Kidney (tissue), 14 donors: Measurements from ENCODE around the gene ARHGAP26. TPM values are rescaled to one million over a fixed set of nuclear protein-coding genes. Genes with fewer than 3 reads are reported as not detected.
A peak's percentile ranks its signal among the peaks of the same experiment; 100 is the strongest.

Experiments used
- DNase-seq, 5 donors: peaks; one replicate each; pipeline ENCODE4 v3.0.0-alpha.2; 2013 to 2020
- FAIRE-seq: peaks from 2 replicates; lab custom pipeline; 2012; peaks lifted over from hg19 to GRCh38; lab: Jason Lieb, UNC
- H3K27ac ChIP-seq, 2 donors: one replicate each; pipeline ENCODE4 v1.7.0; 2013; ENCODE audit warnings: low read depth in 2 of 2, low read length in 2 of 2, inconsistent platforms in 1 of 2
- H3K27me3 ChIP-seq: one replicate; pipeline ENCODE4 v1.7.1; 2013; ENCODE audit warnings: low read length, inconsistent platforms; ENCODE audit not compliant: control insufficient read depth, insufficient read depth
- H3K36me3 ChIP-seq, 3 donors: one replicate each; pipeline versions ENCODE4 v1.7.0 to v1.7.1; 2013; ENCODE audit warnings: low read length in 3 of 3, control low read depth in 1 of 3, inconsistent platforms in 1 of 3; ENCODE audit not compliant: insufficient read depth in 3 of 3, control insufficient read depth in 2 of 3
- H3K4me1 ChIP-seq, 3 donors: one replicate each; pipeline versions ENCODE4 v1.7.0 to v1.7.1; 2013; ENCODE audit warnings: low read length in 3 of 3, inconsistent platforms in 1 of 3, low read depth in 1 of 3; ENCODE audit not compliant: control insufficient read depth in 2 of 3, insufficient read depth in 2 of 3
- H3K4me3 ChIP-seq, 3 donors: one replicate each; pipeline versions ENCODE4 v1.7.0 to v1.8.1; 2013; ENCODE audit warnings: low read length in 3 of 3, control low read depth in 1 of 3, inconsistent platforms in 1 of 3
- H3K9ac ChIP-seq, 3 donors: one replicate each; pipeline versions ENCODE4 v1.7.0 to v1.7.1; 2013; ENCODE audit warnings: low read length in 3 of 3, control low read depth in 1 of 3, inconsistent platforms in 1 of 3
- H3K9me3 ChIP-seq, 3 donors: one replicate each; pipeline versions ENCODE4 v1.7.0 to v1.7.1; 2013; ENCODE audit warnings: low read length in 3 of 3, control low read depth in 1 of 3, inconsistent platforms in 1 of 3; ENCODE audit not compliant: control insufficient read depth in 2 of 3, insufficient read depth in 1 of 3
- intact Hi-C: fragments of 100-400 bp; cut with DNase I; formaldehyde crosslinking; loops from one replicate; pipeline ENCODE4 v1.11.1; 2022
- polyA plus RNA-seq: library from polyadenylated mRNA; stranded (reverse); fragments of 350-450 nt; fragmentation: Illumina TruSeq; extraction: RNeasy Lipid Tissue Mini Kit (QIAGEN cat#74804); gene quantifications from one replicate; pipeline ENCODE4 v1.2.3, GENCODE V29; 2014; ENCODE audit warnings: low read depth, low replicate concordance; ENCODE audit not compliant: insufficient read depth
- total RNA-seq: library from RNA; stranded (reverse); fragmentation: NEBNext Ultra II Directional; extraction: Animal tissue kit (Norgen Biotek cat#: 25700); gene quantifications from one replicate; pipeline ENCODE4 v1.2.1, GENCODE V29; 2021
- TF ChIP-seq, protein P1 (sequence below): IDR thresholded peaks from 3 replicates; pipeline ENCODE4 v1.5.1; 2012; ENCODE audit warnings: mild to moderate bottlenecking, moderate library complexity, borderline replicate concordance; ENCODE audit not compliant: insufficient read depth; ENCODE audit errors: extremely low read depth
- donor health status: control.
- donor health status: control.
- donor health status: control.
- donor health status: control.
- donor health status: control.
- donor health status: DM: yes; HTN: yes; CAD: no.
- donor health status: Normal renal cell carcinoma (clear cell type).

Gene ARHGAP26
- total and polyA plus RNA-seq, 2 donors from 2014 or later: 2.5 to 85.7 TPM

DNA sequence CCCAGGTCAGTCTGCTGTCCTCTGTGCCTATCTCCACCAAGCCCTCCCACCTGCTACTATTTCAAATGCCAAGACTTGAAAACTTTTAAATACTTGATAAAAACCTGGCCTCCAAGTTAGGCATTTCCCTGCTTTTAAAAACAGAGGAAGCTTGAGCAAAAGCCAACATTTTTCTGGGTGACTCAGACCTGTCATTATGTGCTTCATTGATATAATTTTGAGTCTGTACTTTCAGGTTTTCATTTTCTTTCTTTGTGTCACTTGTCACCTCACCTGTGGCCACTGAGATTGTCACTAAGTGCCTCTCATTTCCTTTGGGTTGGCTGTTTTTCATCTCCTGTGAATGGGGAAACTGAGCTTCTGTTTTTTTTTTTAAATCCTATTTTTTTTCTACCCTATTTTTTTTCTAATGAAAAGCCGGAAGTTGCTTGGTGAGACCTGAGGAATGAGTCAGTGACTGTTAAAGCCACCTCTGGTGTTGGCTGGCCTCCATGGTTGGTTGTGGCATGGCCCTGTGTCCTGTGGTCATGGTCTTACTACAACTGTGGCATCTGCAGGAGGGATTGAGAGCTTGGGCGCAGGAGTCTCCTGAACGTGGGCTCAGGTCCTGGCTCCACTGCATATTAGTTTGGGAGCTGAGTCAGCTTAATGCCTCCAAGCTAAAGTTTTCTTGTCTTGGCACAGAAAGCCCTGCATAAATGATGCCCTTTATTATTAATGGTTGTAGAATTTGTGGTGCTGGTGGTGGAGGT is 56.7 kb downstream of the ARHGAP26 start:
- no peak overlapping the region for H3K4me3 ChIP-seq
- no peaks in the 10 kb centered on the region for H3K9me3 ChIP-seq
- TF ChIP-seq, protein P1, sequence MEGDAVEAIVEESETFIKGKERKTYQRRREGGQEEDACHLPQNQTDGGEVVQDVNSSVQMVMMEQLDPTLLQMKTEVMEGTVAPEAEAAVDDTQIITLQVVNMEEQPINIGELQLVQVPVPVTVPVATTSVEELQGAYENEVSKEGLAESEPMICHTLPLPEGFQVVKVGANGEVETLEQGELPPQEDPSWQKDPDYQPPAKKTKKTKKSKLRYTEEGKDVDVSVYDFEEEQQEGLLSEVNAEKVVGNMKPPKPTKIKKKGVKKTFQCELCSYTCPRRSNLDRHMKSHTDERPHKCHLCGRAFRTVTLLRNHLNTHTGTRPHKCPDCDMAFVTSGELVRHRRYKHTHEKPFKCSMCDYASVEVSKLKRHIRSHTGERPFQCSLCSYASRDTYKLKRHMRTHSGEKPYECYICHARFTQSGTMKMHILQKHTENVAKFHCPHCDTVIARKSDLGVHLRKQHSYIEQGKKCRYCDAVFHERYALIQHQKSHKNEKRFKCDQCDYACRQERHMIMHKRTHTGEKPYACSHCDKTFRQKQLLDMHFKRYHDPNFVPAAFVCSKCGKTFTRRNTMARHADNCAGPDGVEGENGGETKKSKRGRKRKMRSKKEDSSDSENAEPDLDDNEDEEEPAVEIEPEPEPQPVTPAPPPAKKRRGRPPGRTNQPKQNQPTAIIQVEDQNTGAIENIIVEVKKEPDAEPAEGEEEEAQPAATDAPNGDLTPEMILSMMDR: no peak
- no peak overlapping the region for H3K9ac ChIP-seq
- peak overlapping the region in 1 of 2 donors; percentile 38 for H3K27ac ChIP-seq
- no peak for FAIRE-seq
- DNase-seq: peak in 1 of 5 donors; percentile 87
- H3K36me3 ChIP-seq: no peaks in the 10 kb centered on the region
- H3K27me3 ChIP-seq: no peaks in the 10 kb centered on the region
- peaks cover 0 to 8% (median 5%) of the 10 kb centered on the region in 3 donors for H3K4me1 ChIP-seq
- intact Hi-C loops: no loop called here

GRCh38 chr5:142827934-142828576 is 57.9 kb downstream of the ARHGAP26 start:
- TF ChIP-seq, protein P1: no peak
- intact Hi-C loops: no loop called here
- Histone ChIP-seq H3K9ac (no peak overlapping the region), H3K9me3 (no peaks in the 10 kb centered on the region), H3K27me3 (no peaks in the 10 kb centered on the region), H3K27ac (no peak overlapping the region), H3K4me3 (no peak overlapping the region), H3K36me3 (no peaks in the 10 kb centered on the region), H3K4me1 (peaks cover 0 to 8% (median 5%) of the 10 kb centered on the region in 3 donors)
- DNase-seq: no peak
- no peak for FAIRE-seq

DNA sequence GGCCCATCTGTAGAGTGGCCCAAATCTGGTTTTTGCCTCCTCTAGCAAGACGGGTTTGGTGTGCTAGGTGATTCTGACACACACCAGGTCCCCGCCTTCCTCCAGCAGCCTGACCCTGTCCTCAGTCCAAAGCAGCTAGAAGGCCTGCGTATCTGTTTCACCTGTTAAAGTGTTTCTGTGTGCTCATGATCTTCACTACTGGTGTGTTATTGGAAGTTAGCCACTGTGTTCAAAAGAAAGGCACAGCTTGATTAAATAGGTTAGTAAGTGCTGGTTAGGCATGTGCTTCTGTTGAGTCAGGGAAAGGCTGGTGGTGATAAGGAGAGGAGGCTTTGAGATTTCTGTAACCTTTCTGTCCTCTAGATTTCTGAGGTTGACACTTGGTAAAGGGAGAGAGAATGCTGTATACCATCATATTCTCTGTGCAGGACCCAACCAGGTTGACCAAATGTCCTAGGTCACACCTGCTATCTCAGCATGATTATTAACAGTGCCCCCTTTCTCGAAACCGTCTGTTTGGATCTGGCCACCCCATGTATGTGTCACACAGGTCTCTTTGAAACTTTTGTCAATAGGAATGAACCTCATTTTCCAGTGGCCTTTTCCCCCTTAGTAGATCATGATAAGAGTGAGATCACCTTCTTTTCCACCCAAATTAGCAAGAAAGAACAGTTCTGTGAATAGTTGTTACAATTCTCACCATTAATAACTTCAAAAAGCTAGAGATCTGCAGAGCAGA is 58.8 kb downstream of the ARHGAP26 start:
- Histone ChIP-seq H3K4me1 (peaks cover 0 to 8% (median 5%) of the 10 kb centered on the region in 3 donors), H3K4me3 (no peak overlapping the region), H3K9me3 (no peaks in the 10 kb centered on the region), H3K27me3 (no peaks in the 10 kb centered on the region), H3K27ac (no peak overlapping the region), H3K9ac (no peak overlapping the region), H3K36me3 (no peaks in the 10 kb centered on the region)
- intact Hi-C loops: no loop called here
- TF ChIP-seq, protein P1: no peak
- FAIRE-seq: no peak
- DNase-seq: no peak
